H1 (cell line): ENCODE measurements around the gene ALK. TPM values are rescaled to one million over a fixed set of nuclear protein-coding genes. Genes with fewer than 3 reads are reported as not detected.

Source experiments
- CTCF ChIA-PET: fragments of 300-600 bp; sonication (Branson Sonifier 250); formaldehyde crosslinking; loops from one replicate; lab custom pipeline; 2021; ENCODE audit not compliant: partially characterized antibody; lab: Charles Lee
- POLR2A ChIA-PET: fragments of 300-600 bp; sonication (Branson Sonifier 250); formaldehyde crosslinking; loops from one replicate; lab custom pipeline; 2021; ENCODE audit warnings: inconsistent platforms; ENCODE audit not compliant: partially characterized antibody; lab: Charles Lee
- DNase-seq, 2 experiments: peaks; one replicate each; pipeline versions ENCODE4 v3.0.0 to v3.0.0-alpha.2; 2010 to 2022; ENCODE audit warnings: low spot score in 2 of 2, low read depth in 1 of 2, mixed read lengths in 1 of 2
- FAIRE-seq: peaks from 2 replicates; lab custom pipeline; 2011; peaks lifted over from hg19 to GRCh38; lab: Jason Lieb, UNC
- H2AFZ ChIP-seq: 2 replicates; pipeline ENCODE4 v1.8.1; 2012; ENCODE audit warnings: low read length, inconsistent platforms
- H2AK5ac ChIP-seq: 2 replicates; pipeline ENCODE4 v1.6.1; 2013; ENCODE audit warnings: low read depth, low read length
- H2BK120ac ChIP-seq: replicated peaks from 2 replicates; pipeline ENCODE3; 2013; ENCODE audit warnings: low read depth, low read length, inconsistent platforms
- H2BK12ac ChIP-seq: 2 replicates; pipeline ENCODE4 v1.6.1; 2013; ENCODE audit warnings: low read depth, low read length
- H2BK15ac ChIP-seq: 2 replicates; pipeline ENCODE4 v1.6.1; 2013; ENCODE audit warnings: low read length
- H2BK20ac ChIP-seq: 2 replicates; pipeline ENCODE4 v1.6.1; 2013; ENCODE audit warnings: low read length
- H2BK5ac ChIP-seq: 2 replicates; pipeline ENCODE4 v1.6.1; 2013; ENCODE audit warnings: low read depth, low read length
- H3K14ac ChIP-seq: 2 replicates; pipeline ENCODE4 v1.6.1; 2013; ENCODE audit warnings: inconsistent platforms; ENCODE audit not compliant: insufficient read length
- H3K18ac ChIP-seq: 2 replicates; pipeline ENCODE4 v1.6.1; 2013; ENCODE audit warnings: low read length; ENCODE audit errors: extremely low read depth
- H3K23ac ChIP-seq: 2 replicates; pipeline ENCODE4 v1.6.1; 2013; ENCODE audit warnings: inconsistent platforms; ENCODE audit not compliant: insufficient read length
- H3K23me2 ChIP-seq: 2 replicates; pipeline ENCODE4 v1.6.1; 2013; ENCODE audit warnings: low read depth, low read length
- H3K27ac ChIP-seq: 2 replicates; pipeline ENCODE4 v1.6.1; 2011; ENCODE audit warnings: low read depth, low read length, inconsistent platforms
- H3K27me3 ChIP-seq, 4 experiments: replicated peaks in 1 of 4; 1 replicate in 1 of 4; 2 replicates in 3 of 4; pipeline versions ENCODE4 v1.6.1 to v1.8.1; 2011 to 2013; ENCODE audit warnings: low read length in 3 of 4, mild to moderate bottlenecking in 3 of 4, inconsistent platforms in 2 of 4, mixed read lengths in 2 of 4, moderate library complexity in 1 of 4; ENCODE audit not compliant: control insufficient read depth in 3 of 4, insufficient read depth in 3 of 4; ENCODE audit errors: extremely low read depth in 1 of 4
- H3K36me3 ChIP-seq, 4 experiments: 2 replicates each; pipeline versions ENCODE4 v1.6.1 to v1.8.1; 2011 to 2013; ENCODE audit warnings: mild to moderate bottlenecking in 4 of 4, low read length in 3 of 4, moderate library complexity in 2 of 4, control low read depth in 1 of 4, inconsistent platforms in 1 of 4; ENCODE audit not compliant: insufficient read depth in 4 of 4, control insufficient read depth in 2 of 4
- H3K4ac ChIP-seq: replicated peaks from 2 replicates; pipeline ENCODE3; 2013; ENCODE audit warnings: low read length, low read depth, mixed read lengths, inconsistent platforms; ENCODE audit not compliant: insufficient read length
- H3K4me1 ChIP-seq, 4 experiments: replicated peaks in 1 of 4; 1 replicate in 1 of 4; 2 replicates in 3 of 4; pipeline versions ENCODE4 v1.6.1 to v1.8.1; 2011 to 2013; ENCODE audit warnings: low read length in 3 of 4, inconsistent platforms in 2 of 4, mixed read lengths in 1 of 4; ENCODE audit not compliant: insufficient read depth in 4 of 4, control insufficient read depth in 3 of 4
- H3K4me2 ChIP-seq, 2 experiments: 2 replicates each; pipeline versions ENCODE4 v1.6.1 to v1.8.1; 2011 to 2013; ENCODE audit warnings: low read depth in 2 of 2, low read length in 2 of 2, control low read depth in 1 of 2, inconsistent platforms in 1 of 2, mild to moderate bottlenecking in 1 of 2; ENCODE audit not compliant: insufficient read depth in 1 of 2
- H3K4me3 ChIP-seq, 4 experiments: fragments of 200-600, 300-600 bp in 1 of 4; sonication (generic), shearing (Covaris generic), sonication (Bioruptor Twin) in 1 of 4; 2 replicates each; pipeline versions ENCODE4 v1.5.1 to v1.8.1; 2011 to 2016; ENCODE audit warnings: low read length in 4 of 4, low read depth in 3 of 4, control low read depth in 2 of 4, inconsistent platforms in 2 of 4, mild to moderate bottlenecking in 2 of 4, mixed read lengths in 1 of 4, moderate library complexity in 1 of 4; ENCODE audit not compliant: insufficient read depth in 2 of 4; ENCODE audit errors: extremely low read depth in 1 of 4
- H3K56ac ChIP-seq: replicated peaks from 2 replicates; pipeline ENCODE3; 2013; ENCODE audit warnings: low read depth, mild to moderate bottlenecking, mixed read lengths, low read length, inconsistent platforms; ENCODE audit not compliant: insufficient read length
- H3K79me1 ChIP-seq: 2 replicates; pipeline ENCODE4 v1.6.1; 2013; ENCODE audit warnings: low read depth, low read length, control low read depth
- H3K79me2 ChIP-seq, 2 experiments: 2 replicates each; pipeline versions ENCODE4 v1.6.1 to v1.8.1; 2012 to 2013; ENCODE audit warnings: low read length in 2 of 2, mild to moderate bottlenecking in 2 of 2, inconsistent platforms in 1 of 2; ENCODE audit not compliant: insufficient read depth in 2 of 2, control insufficient read depth in 1 of 2
- H3K9ac ChIP-seq, 4 experiments: replicated peaks in 1 of 4; 1 replicate in 1 of 4; 2 replicates in 3 of 4; pipeline versions ENCODE4 v1.6.1 to v1.8.1; 2011 to 2013; ENCODE audit warnings: low read depth in 3 of 4, low read length in 3 of 4, control low read depth in 2 of 4, mild to moderate bottlenecking in 2 of 4, moderate library complexity in 2 of 4, inconsistent platforms in 1 of 4; ENCODE audit errors: extremely low read depth in 1 of 4
- H3K9me3 ChIP-seq, 2 experiments: 2 replicates each; pipeline versions ENCODE4 v1.6.1 to v1.8.1; 2012 to 2013; ENCODE audit warnings: mild to moderate bottlenecking in 2 of 2, moderate library complexity in 2 of 2, control low read depth in 1 of 2, inconsistent platforms in 1 of 2, low read depth in 1 of 2, low read length in 1 of 2, mixed read lengths in 1 of 2; ENCODE audit not compliant: insufficient read depth in 2 of 2
- H4K20me1 ChIP-seq, 2 experiments: replicated peaks in 1 of 2; 2 replicates each; pipeline versions ENCODE3 to v1.8.1; 2011 to 2013; ENCODE audit warnings: inconsistent platforms in 2 of 2, low read length in 2 of 2, mild to moderate bottlenecking in 1 of 2; ENCODE audit not compliant: insufficient read depth in 2 of 2, control insufficient read depth in 1 of 2
- H4K5ac ChIP-seq: 2 replicates; pipeline ENCODE4 v1.6.1; 2013; ENCODE audit warnings: low read length, low read depth, mixed read lengths, inconsistent platforms; ENCODE audit not compliant: insufficient read length
- H4K8ac ChIP-seq: 2 replicates; pipeline ENCODE4 v1.8.0; 2013; ENCODE audit warnings: mild to moderate bottlenecking, moderate library complexity, low read length, inconsistent platforms; ENCODE audit not compliant: insufficient read depth; ENCODE audit errors: extremely low read depth
- H4K91ac ChIP-seq: replicated peaks from 2 replicates; pipeline ENCODE3; 2013; ENCODE audit warnings: low read length, mixed read lengths, inconsistent platforms; ENCODE audit not compliant: insufficient read length
- BACH1 ChIP-seq: IDR thresholded peaks from 2 replicates; pipeline ENCODE4 v1.6.1; 2012; ENCODE audit warnings: low read length, improper control_type of control experiment
- BCL11A ChIP-seq, 2 experiments: IDR thresholded peaks; one replicate each; pipeline ENCODE4 v1.6.1; 2011; ENCODE audit warnings: low read depth in 2 of 2, low read length in 2 of 2, mild to moderate bottlenecking in 2 of 2
- CBX8 ChIP-seq: fragments of 300-800, 300-1000 bp; sonication (generic); IDR thresholded peaks from 2 replicates; pipeline ENCODE4 v1.7.1; 2016; ENCODE audit warnings: low read depth, low read length, borderline replicate concordance
- GABPA ChIP-seq: IDR thresholded peaks from 2 replicates; pipeline ENCODE4 v1.6.1; 2011; ENCODE audit warnings: mild to moderate bottlenecking, low read length, moderate library complexity, borderline replicate concordance; ENCODE audit not compliant: insufficient read depth
- KDM4A ChIP-seq: IDR thresholded peaks from one replicate; pipeline ENCODE4 v1.7.1; 2012; ENCODE audit warnings: low read depth, mild to moderate bottlenecking, moderate library complexity, low read length, inconsistent platforms; ENCODE audit not compliant: severe bottlenecking
- RBBP5 ChIP-seq: IDR thresholded peaks from 2 replicates; pipeline ENCODE4 v1.7.1; 2012; ENCODE audit warnings: low read depth, mild to moderate bottlenecking, inconsistent platforms, low read length, moderate library complexity, borderline replicate concordance
- RFX5 ChIP-seq: IDR thresholded peaks from 2 replicates; pipeline ENCODE4 v1.6.1; 2011; ENCODE audit warnings: low read depth, low read length, improper control_type of control experiment, borderline replicate concordance
- RNF2 ChIP-seq: fragments of 200-900, 300-1000 bp; sonication (generic); IDR thresholded peaks from 2 replicates; pipeline ENCODE4 v1.7.1; 2016; ENCODE audit warnings: borderline replicate concordance, low read depth, mild to moderate bottlenecking, antibody characterized with exemption, low read length; ENCODE audit not compliant: poor library complexity, severe bottlenecking; ENCODE audit errors: missing control alignments
- RXRA ChIP-seq: IDR thresholded peaks from 2 replicates; pipeline ENCODE4 v1.6.1; 2011; ENCODE audit warnings: low read depth, mild to moderate bottlenecking, low read length, moderate library complexity; ENCODE audit not compliant: insufficient read depth
- SP2 ChIP-seq: IDR thresholded peaks from 2 replicates; pipeline ENCODE4 v1.6.1; 2012; ENCODE audit warnings: mild to moderate bottlenecking, low read length, inconsistent platforms
- SP4 ChIP-seq: IDR thresholded peaks from 2 replicates; pipeline ENCODE4 v1.6.1; 2012; ENCODE audit warnings: low read length, inconsistent platforms
- SUZ12 ChIP-seq: fragments of 200-600 bp; sonication (generic); IDR thresholded peaks from 2 replicates; pipeline ENCODE4 v1.6.1; 2012; ENCODE audit warnings: mild to moderate bottlenecking, inconsistent platforms, low read length, moderate library complexity, mixed read lengths
- TBP ChIP-seq: IDR thresholded peaks from 2 replicates; pipeline ENCODE4 v1.6.1; 2011; ENCODE audit warnings: low read depth, low read length, improper control_type of control experiment
- WGBS, 2 experiments: shearing (Covaris generic) in 1 of 2; methylation state at CpG; one replicate each; pipeline versions ENCODE4 v1.1.6 to v1.1.7; 2013 to 2015; ENCODE audit warnings: low lambda C conversion rate in 2 of 2, mixed read lengths in 2 of 2, inconsistent platforms in 1 of 2, low coverage in 1 of 2, missing lambda C conversion rate in 1 of 2; ENCODE audit not compliant: insufficient replicate concordance in 2 of 2, insufficient coverage in 1 of 2, insufficient read length in 1 of 2; ENCODE audit errors: extremely low coverage in 1 of 2, missing lambda C conversion rate in 1 of 2; 5-methylcytosine and 5-hydroxymethylcytosine counted together
- polyA plus RNA-seq, 7 experiments: library from polyadenylated mRNA; depleted of rRNA in 3 of 7; stranded (reverse) in 5 of 7; unstranded in 2 of 7; fragments of >200 nt in 5 of 7; fragments of 200-250 nt in 2 of 7; gene quantifications; 1 replicate in 5 of 7; 2 replicates in 1 of 7; 4 replicates in 1 of 7; pipeline versions ENCODE4 v1.2.1 to v1.2.3, GENCODE V29; 2011 to 2013; ENCODE audit warnings: missing spikeins in 2 of 7, mixed read lengths in 2 of 7
- total RNA-seq: library from RNA; stranded (reverse); fragmentation: NEBNext Ultra II Directional; extraction: Animal tissue kit (Norgen Biotek cat#: 25700); gene quantifications from 2 replicates; pipeline ENCODE4 v1.2.1, GENCODE V29; 2021
- TF ChIP-seq, protein P1 (sequence below): IDR thresholded peaks from 2 replicates; pipeline ENCODE4 v1.6.1; 2011; ENCODE audit warnings: low read depth, mild to moderate bottlenecking, low read length; ENCODE audit not compliant: insufficient read depth

The ALK gene
- total and polyA plus RNA-seq, 2 of the 8 experiments (the other 6 are each of a cell fraction or from before 2014, with no cell fraction given): 0.02 to 0.09 TPM

DNA sequence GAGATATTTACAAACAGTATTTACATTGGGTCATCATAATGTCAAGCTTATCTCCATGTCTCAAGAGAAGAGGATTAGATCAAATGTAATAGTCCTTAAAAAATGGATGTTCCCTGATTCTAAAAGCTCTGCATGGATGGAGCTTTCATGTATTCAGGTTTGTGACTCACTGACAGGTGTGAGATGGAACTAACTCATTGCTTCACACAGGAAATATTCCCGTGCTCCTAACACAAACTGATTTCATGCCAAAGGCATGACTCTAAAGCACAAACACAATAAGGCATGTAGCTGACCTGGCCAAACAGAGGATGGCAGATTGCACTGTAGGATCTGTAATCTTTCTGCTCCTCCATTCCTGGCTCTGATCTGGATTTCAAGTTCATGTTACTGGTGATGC lies 110.0 kb downstream of the ALK start:
- WGBS, 2 experiments: 94% methylated on average over 1 of the region's 1 CpG; no CpG with 5 or more reads in 1 of the 2 experiments
- TF ChIP-seq KDM4A: no peak
- TF ChIP-seq RFX5: no peak
- TF ChIP-seq GABPA: no peak
- TF ChIP-seq BACH1: no peak
- no peak for TF ChIP-seq TBP
- no peak for TF ChIP-seq RBBP5
- no peak for TF ChIP-seq SP2
- TF ChIP-seq SP4: no peak
- TF ChIP-seq BCL11A (IDR thresholded peaks at IDR 0.05; ENCODE audit: low read depth in 2 of 2, low read length in 2 of 2): no peak
- TF ChIP-seq CBX8: no peak
- TF ChIP-seq RNF2: no peak
- no peak for TF ChIP-seq SUZ12
- TF ChIP-seq RXRA: no peak
- TF ChIP-seq, protein P1, sequence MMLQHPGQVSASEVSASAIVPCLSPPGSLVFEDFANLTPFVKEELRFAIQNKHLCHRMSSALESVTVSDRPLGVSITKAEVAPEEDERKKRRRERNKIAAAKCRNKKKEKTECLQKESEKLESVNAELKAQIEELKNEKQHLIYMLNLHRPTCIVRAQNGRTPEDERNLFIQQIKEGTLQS: no peak

More for the DNA sequence above, 110.0 kb downstream of the ALK start:
- H3K79me2 ChIP-seq: no peaks in the 10 kb centered on the region
- no peak overlapping the region for H2BK120ac ChIP-seq
- H3K9ac ChIP-seq: no peak overlapping the region; a peak in 1 of 7 replicates
- H3K79me1 ChIP-seq: no peaks in the 10 kb centered on the region
- H3K4me1 ChIP-seq: no peaks in the 10 kb centered on the region
- H3K9me3 ChIP-seq: no peaks in the 10 kb centered on the region
- H3K18ac ChIP-seq: no peak overlapping the region
- no peak overlapping the region for H2BK15ac ChIP-seq
- ChIA-PET POLR2A (no interaction called here), CTCF (interaction anchor here (0.7 to 1.7 kb wide), 2 partner anchors 502 to 539 kb away, joined by 3 read pairs; no protein-coding TSS in a partner anchor)
- no peak overlapping the region for H2AK5ac ChIP-seq
- H4K20me1 ChIP-seq: no peaks in the 10 kb centered on the region
- H3K14ac ChIP-seq: no peak overlapping the region
- H3K23ac ChIP-seq: no peak overlapping the region
- H2BK12ac ChIP-seq: no peak overlapping the region
- no peaks in the 10 kb centered on the region for H3K23me2 ChIP-seq
- H3K4me3 ChIP-seq: no peak overlapping the region
- no peaks in the 10 kb centered on the region for H3K27me3 ChIP-seq
- no peak overlapping the region for H2AFZ ChIP-seq
- FAIRE-seq: no peak
- no peak overlapping the region for H2BK5ac ChIP-seq
- no peak overlapping the region for H3K4ac ChIP-seq
- H3K27ac ChIP-seq: no peak overlapping the region
- H3K4me2 ChIP-seq: no peak overlapping the region
- H3K36me3 ChIP-seq: no peaks in the 10 kb centered on the region
- H2BK20ac ChIP-seq: no peak overlapping the region
- no peak overlapping the region for H4K91ac ChIP-seq
- no peak overlapping the region for H3K56ac ChIP-seq
- DNase-seq: no peak
- no peak overlapping the region for H4K5ac ChIP-seq
- H4K8ac ChIP-seq: no peak overlapping the region
